A549 (cell line): ENCODE data around the gene HSP90AA1.

Source experiments
- BCL3 ChIP-seq: fragments of >200 bp; sonication (Bioruptor Twin); formaldehyde crosslinking; IDR thresholded peaks from 3 replicates; pipeline ENCODE4 v1.6.1; 2016
- CBX2 ChIP-seq: fragments of 200-600 bp; sonication (generic); IDR thresholded peaks from 2 replicates; pipeline ENCODE4 v1.6.1; 2016; ENCODE audit warnings: low read depth, mild to moderate bottlenecking, borderline replicate concordance
- CEBPB ChIP-seq, 2 experiments: fragments of >200 bp in 1 of 2; sonication (Bioruptor Twin) in 1 of 2; formaldehyde crosslinking in 1 of 2; IDR thresholded peaks; 2 replicates each; pipeline ENCODE4 v1.6.1; 2012 to 2016
- CTCF ChIP-seq: fragments of >200 bp; sonication (Bioruptor Twin); formaldehyde crosslinking; IDR thresholded peaks from 3 replicates; pipeline ENCODE4 v1.5.1; 2016
- ESRRA ChIP-seq: fragments of 150-350 bp; IDR thresholded peaks from 2 replicates; pipeline ENCODE4 v1.6.1; 2014; ENCODE audit warnings: mild to moderate bottlenecking, low read length, borderline replicate concordance
- HMGXB4 ChIP-seq: fragments of 250-450 bp; sonication (Bioruptor Pico); IDR thresholded peaks from 2 replicates; pipeline ENCODE4 v1.5.0; 2021; ENCODE audit warnings: mild to moderate bottlenecking, moderate library complexity, borderline replicate concordance
- MYC ChIP-seq: IDR thresholded peaks from 2 replicates; pipeline ENCODE4 v1.6.1; 2012; ENCODE audit warnings: mild to moderate bottlenecking, inconsistent platforms, low read length, improper control_type of control experiment, borderline replicate concordance
- POLR2A ChIP-seq: IDR thresholded peaks from 2 replicates; pipeline ENCODE4 v1.6.1; 2012; ENCODE audit warnings: mild to moderate bottlenecking, low read length
- RAD21 ChIP-seq, 2 experiments: fragments of >200 bp in 1 of 2; sonication (Bioruptor Twin) in 1 of 2; formaldehyde crosslinking in 1 of 2; IDR thresholded peaks in 1 of 2; conservative IDR thresholded peaks in 1 of 2; 2 replicates in 1 of 2; 3 replicates in 1 of 2; pipeline ENCODE4 v1.6.1; 2012 to 2018; ENCODE audit warnings: inconsistent platforms in 1 of 2
- SREBF2 ChIP-seq: fragments of 450-650 bp; IDR thresholded peaks from 2 replicates; pipeline ENCODE4 v1.6.1; 2014; ENCODE audit warnings: mild to moderate bottlenecking, moderate library complexity
- USF2 ChIP-seq: fragments of 450-650 bp; IDR thresholded peaks from 2 replicates; pipeline ENCODE4 v1.6.1; 2014; ENCODE audit warnings: antibody characterized with exemption
- ZFP36 ChIP-seq: fragments of 450-650 bp; IDR thresholded peaks from 2 replicates; pipeline ENCODE4 v1.6.1; 2014; ENCODE audit warnings: borderline replicate concordance; ENCODE audit not compliant: partially characterized antibody

GRCh38 chr14:102105369-102105768 lies 18.5 kb upstream of the HSP90AA1 start:
- no peak for TF ChIP-seq CTCF
- no peak for TF ChIP-seq RAD21 (conservative IDR thresholded peaks at IDR 0.05 in 1 of 2, IDR thresholded peaks at IDR 0.05 in 1 of 2)
- TF ChIP-seq POLR2A = no peak
- TF ChIP-seq MYC = no peak
- TF ChIP-seq BCL3 = no peak
- TF ChIP-seq CBX2 = no peak
- no peak for TF ChIP-seq HMGXB4 (CRISPR knock-in tag)
- TF ChIP-seq CEBPB (IDR thresholded peaks at IDR 0.05) = no peak
- TF ChIP-seq ZFP36 = no peak
- TF ChIP-seq ESRRA = no peak
- no peak for TF ChIP-seq SREBF2
- no peak for TF ChIP-seq USF2
